GM18502 (cell line): Measurements from ENCODE around the gene CCN5.
"Not testable (repeated sequence)": the region's sequence is repeated elsewhere in the genome, so short reads cannot be mapped to it uniquely, and the experiment has no call there.

Source experiments
- ATAC-seq: cut with Tn5 transposase; IDR thresholded peaks from one replicate; pipeline ENCODE4 v1.9.1; 2021; ENCODE audit warnings: mild to moderate bottlenecking; ENCODE audit not compliant: unreplicated experiment, poor library complexity

CCN5 gene, protein sequence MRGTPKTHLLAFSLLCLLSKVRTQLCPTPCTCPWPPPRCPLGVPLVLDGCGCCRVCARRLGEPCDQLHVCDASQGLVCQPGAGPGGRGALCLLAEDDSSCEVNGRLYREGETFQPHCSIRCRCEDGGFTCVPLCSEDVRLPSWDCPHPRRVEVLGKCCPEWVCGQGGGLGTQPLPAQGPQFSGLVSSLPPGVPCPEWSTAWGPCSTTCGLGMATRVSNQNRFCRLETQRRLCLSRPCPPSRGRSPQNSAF

DNA sequence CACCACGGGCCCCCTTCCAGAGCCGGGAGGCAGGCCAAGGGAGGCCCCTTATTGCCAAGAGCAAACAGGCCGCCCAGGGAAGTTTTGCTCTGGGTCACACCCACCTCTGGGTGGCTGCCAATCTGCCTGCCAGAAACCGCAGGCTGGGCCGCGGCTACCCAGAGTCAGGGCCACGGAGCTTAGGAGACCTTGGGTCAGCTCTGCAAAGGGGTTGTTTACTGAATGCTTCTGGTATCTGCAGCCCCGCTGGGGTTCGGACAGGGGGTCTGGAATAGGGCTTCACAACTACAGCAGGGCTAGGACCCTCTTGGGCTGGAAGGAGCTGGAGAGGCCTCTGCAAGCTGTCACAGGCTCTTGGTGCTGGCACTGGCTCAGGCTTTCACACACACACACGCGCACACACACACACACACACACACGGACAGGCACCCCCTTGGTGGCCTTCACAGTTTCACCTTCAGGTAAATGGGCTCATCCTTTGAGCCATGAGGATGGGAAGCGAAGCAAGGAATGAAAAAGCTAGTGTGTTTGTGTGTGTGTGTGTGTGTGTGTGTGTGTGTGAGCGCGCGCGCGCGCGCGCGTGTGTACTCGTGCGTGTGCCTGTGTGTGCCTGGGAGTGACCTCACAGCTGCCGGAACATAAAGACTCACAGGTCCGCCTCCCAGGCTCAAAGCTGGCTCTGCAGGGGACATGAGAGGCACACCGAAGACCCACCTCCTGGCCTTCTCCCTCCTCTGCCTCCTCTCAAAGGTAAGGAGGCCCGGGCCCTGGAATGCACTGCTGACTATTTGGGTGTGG, at the start of gene CCN5:
CCN5 (plus strand) TSS at position 669 of the 798 bp plus-strand sequence; CDS start at position 691, 22 bp downstream.
- no peak for ATAC-seq

DNA sequence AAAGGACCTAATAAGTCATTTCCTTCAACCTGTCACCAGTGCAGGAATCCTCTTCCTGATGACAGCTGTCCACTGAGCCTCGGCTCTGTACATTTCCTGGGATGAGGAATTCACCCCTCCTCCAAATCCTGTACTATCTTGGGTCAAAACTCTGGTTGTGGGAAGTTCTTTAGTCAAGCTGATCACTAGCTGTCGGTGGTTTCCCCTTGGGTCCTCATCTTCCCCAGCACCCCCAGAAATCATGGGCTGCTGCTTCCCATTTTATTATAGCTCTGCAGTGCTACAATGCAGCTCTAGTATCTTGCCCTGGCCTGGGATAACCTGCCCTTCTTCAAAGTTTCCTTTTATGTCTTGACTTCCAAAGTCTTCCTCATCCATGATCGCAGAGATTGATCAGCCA, 49.1 kb upstream of the CCN5 start:
- ATAC-seq = no peak

DNA sequence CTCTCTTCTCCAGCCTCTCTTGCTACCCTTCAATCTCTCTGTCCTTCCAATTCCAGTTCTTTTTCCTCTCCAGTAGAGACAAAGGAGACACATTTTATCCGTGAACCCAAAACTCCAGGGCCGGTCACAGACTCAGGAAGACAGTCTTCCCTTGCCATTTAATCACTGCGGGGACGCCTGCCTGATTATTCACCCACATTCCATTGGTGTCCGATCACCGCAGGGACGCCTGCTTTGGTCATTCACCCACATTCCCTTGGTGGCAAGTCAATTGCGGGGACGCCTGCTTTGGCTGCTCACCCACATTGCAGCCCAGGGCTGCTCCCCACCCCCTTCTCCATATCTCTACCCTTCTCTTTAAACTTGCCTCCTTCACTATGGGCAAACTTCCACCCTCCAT, 44.3 kb upstream of the CCN5 start:
- ATAC-seq = not testable (repeated sequence)

DNA sequence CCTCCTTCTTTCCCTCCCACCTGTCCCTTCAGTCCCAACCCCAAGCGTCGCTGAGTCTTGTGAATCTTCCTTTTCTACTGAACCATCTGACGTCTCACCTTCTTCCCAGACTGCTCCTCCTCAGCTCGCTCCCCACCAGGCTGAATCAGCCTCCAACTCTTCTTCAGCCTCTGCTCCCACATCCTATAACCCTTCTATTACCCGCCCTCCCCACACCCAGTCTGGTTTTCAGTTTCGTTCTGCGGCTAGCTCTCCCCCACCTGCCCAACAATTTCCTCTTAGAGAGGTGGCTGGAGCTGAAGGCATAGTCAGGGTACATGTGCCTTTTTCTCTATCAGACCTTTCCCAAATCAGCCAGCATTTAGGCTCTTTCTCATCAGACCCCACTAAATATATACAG, 43.6 kb upstream of the CCN5 start:
- ATAC-seq = not testable (repeated sequence)

DNA sequence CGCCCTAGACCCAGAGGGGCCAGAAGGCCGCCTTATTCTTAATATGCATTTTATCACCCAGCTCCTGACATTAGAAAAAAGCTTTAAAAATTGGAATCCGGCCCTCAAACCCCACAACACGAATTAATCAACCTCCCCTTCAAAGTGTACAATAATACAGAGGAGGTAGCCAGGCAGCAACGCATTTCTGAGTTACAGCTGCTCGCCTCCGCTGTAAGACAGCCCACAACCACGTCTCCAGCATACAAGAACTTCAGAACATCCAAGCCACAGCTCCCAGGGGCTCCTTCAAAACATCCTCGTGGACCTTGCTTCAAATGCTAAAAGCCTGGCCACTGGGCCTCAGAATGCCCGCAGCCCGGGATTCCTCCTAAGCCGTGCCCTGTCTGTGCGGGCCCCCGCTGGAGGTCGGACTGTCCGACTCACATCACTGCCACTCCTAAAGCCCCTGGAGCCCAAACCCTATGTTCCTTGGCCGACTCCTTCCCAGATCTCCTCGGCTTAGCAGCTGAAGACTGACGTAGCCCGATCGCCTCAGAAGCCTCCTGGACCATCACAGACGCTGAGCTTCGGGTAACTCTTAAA, 42.8 kb upstream of the CCN5 start:
- not testable (repeated sequence) for ATAC-seq

DNA sequence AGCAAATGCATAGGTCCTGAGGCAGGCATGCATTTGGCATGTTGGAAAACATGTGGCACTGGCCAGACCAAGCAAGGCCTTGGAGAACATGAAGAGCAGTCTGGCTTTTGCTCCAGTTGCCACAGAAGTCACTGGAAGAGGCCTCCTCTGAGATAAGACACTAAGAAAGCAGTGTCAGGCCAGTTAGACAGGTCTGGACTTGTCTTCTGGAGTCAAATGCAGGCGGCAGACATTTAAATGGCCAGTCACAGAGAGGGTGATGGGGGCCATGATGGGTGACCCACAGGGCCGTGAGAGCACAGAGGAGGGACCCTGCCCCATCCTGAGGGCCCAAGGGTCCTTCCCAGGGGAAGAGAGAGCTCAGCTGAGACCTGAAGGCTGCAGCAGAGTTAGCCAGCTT, 36.9 kb upstream of the CCN5 start:
- no peak for ATAC-seq

DNA sequence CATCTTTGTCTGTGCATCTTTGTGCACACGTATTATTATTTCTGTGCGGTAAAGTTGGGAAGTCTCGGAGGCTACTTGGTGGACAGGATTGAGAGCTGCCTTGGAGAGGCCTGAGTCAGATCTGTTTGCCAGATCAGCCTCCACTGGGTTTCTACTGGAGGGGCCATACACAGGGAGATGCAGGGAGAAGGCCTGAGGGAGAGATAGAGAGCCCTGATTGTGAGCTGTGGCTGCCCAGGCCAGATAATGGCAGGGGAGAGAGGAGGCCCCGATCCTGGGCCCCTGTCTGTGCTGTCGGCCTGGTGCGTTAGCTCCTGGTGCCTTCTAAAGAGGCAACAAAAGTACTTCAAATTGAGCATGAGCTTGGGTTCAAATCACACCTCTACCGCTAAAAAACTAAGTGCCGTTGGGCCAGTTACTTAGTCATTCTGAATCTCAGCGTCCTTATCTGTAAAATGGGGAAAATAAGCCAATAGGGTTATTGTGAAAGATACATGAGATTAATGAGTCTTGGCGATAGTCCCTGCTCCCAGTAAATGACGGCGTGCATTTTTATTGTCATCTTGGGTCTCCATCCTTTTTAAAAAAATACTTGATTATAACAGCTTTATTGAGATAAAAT, 36.1 kb upstream of the CCN5 start:
- ATAC-seq = no peak

DNA sequence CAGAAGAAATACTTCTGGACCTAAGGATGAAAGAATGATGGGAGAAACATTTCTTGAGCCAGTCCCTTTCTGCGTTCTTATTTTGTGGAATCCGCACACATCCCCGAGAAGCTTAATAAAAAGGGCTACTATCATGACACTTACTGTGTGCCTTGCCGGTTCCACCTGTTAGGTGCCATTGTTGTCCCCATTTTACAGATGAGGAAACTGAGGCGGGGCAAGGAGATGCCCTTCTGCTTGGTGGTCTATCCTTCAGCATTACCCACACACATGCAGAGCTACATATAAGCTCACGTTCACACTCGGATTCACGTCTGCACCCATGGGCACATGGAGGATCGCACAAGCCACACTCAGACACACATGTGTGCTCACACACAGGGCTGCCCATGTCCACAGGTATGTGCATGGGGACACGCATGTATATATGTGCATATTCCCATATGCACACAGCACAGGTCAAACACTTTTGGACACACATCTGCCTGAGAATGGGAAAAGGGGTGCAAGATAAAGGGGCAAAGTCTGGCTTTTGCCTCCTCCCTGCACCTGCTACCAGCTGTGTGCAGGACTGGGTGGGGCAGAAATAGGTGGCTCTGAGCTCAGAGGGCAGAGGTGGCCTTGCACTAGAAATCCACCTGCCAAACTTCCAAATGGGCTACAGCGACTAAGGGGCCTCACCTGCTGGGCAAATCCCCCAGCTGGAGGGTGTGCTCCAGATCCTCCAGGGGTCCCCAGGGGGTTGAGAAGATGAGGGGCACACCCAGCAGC, 33.2 kb upstream of the CCN5 start:
- no peak for ATAC-seq

DNA sequence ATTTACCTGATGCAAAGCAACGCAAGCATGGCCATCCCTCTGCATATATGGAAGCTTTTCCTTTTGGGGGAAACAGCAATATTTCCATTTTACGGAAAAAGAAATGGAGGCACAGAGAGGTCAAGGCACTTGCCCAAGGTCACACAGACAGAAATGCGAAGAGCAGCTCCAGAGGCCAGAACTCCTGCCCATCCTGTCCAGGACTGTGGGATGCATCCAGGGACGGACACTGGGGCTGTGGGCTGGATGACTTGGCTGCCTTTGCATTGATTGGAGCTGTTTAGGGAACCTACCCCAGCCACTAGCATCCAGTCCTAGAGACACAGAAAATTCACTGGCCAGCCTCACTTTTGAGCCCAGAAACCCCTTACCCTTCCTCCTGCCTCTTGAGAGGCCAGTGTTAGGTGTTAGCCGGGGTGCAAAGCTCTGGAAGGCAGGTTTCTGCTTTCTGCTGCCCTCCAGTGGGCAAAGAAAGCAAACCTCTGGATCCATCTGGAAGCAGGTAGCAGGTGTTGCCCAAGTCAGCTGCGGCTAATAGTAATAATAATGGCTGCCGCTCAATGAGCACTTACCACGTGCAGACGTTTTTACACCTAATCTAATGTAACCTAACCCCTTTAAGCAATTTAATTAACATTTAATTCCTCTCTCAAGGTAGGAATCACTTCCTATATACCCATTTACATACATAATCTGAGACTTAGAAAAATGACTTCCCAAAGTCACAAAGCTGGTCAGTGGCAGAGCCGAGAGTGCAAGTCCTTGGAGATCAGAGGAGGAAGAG, 31.7 kb upstream of the CCN5 start:
- no peak for ATAC-seq

DNA sequence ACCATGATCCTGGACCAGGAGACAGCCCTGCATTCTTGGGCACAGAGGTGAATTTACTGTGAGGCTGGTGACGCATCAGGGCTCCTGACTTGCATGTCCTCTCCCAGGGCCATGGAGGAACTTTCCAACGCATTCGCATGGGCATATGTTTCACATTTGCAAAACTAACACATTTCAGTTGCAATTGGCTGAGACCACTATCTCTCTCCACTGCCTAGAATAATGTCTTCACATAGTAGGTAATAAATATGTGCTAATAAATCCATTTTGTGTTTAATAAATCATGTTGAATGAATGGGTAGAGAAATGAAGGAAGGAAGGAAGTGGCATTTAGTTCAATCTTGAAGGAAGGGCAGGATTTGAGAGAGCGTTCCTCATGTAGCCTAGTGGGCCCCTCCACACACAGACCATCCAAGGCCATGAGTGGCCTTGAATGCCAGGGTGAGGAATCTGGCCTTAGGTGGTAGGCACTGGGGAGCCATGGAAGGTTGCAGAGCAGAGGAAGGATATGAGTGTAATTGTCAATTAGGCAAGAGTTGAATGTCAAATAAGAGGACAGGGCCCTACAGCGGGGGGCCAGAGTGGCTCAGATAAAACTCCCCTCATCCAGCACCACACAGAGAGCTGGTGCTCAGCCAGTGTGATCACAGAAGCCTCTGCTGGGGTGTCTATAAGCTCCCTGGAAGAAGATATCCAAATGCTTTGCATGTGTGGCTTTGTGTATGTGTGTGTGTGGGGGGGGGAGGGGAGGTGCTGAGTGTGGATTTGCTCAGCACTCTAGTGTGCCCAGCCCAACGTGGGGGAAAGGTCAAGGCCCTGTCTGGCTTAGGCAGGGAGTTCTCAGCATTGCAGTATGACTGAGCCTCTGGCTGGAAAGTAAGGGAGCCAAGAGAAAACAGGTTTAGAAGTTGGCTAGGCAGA, 30.9 kb upstream of the CCN5 start:
- no peak for ATAC-seq

DNA sequence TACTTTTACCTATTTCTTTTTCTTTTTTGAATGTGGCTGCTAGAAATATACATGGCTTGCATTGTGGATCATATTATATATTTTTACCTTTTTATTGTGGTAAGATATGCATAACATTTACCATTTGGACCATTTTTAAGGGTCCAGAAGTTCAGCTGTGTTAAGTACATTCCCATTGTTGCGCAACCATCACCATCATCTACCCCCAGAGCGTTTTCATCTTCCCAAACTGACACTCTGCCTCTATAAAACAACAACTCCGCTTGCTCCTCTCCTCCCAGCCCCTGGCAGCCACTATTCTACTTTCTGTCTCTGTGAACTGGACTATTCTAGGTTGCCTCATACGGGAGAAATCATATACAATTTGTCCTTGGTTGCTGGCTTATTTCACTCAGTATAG, 28.2 kb upstream of the CCN5 start:
- ATAC-seq = no peak

DNA sequence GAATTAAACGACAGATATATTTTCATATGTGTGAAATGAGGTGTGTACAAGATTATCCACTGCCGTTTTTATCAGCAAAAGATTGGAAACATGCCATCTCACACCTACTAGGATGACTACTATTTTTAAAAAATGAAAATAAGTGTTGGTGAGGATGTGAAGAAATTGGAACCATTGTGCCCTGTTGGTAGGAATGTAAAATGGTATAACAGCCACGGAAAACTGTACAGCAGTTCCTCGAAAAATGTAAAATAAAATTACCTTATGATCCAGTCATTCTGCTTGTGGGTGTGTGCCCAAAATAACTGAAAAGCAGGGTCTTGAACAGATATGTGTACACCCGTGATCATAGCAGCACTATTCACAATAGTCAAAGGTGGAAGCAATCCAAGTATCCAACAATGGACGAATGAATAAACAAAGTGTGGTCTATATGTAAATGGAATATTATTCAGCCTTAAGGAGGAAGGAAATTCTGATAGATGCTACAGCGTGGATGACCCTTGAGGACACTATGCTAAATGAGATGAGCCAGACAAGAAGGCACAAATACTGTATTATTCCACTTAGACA, 27.0 kb upstream of the CCN5 start:
- no peak for ATAC-seq

DNA sequence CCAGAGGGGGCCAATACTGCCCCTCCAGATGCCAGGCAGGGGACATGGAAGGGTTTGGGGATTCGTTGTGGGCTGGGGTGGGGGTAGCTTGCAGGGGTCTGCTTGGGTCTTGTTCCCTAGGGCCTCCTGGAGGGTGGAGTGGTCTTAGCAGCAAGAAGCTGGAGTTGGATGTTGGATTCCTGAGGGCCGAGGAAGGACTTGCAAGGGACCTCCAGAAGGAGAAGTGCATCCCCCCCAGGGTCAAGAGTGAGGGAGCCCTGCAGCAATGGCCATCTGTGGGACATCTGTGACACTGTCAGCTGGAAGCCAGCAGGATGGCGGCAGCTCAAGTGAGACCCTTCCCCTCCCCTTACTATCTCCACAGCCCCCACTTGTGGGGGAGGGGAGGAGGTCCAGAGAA, 25.4 kb upstream of the CCN5 start:
- no peak for ATAC-seq

DNA sequence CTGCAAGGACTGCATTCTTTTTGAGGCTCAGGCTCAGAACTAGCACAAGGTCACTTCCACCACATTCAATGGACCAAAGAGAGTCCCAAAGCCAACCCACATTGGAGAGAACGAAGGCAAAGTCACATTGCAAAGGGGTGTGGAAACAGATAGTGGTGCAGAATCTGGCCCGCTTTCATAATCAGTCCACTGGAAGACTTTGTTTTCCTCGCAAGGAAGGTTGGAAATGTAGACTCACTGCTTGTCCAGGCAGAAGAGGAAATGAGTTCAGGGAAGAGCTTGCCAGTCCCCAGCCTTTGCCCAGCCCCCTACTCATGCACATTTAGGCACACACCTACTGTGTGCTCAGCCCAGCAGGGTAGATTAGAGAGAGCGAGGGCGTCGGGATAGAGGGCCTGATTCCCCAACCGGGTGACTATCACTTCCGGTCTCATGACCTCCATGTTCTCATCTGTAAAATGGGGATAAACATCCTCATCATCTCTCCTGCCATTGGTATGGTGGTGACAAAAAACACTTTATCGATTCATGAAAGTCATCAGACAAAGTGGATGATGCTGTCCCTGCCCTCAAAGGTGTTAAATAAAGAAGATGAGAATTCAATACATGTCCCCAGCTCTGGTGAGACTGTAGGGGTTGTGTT, 24.3 kb upstream of the CCN5 start:
- ATAC-seq = no peak

DNA sequence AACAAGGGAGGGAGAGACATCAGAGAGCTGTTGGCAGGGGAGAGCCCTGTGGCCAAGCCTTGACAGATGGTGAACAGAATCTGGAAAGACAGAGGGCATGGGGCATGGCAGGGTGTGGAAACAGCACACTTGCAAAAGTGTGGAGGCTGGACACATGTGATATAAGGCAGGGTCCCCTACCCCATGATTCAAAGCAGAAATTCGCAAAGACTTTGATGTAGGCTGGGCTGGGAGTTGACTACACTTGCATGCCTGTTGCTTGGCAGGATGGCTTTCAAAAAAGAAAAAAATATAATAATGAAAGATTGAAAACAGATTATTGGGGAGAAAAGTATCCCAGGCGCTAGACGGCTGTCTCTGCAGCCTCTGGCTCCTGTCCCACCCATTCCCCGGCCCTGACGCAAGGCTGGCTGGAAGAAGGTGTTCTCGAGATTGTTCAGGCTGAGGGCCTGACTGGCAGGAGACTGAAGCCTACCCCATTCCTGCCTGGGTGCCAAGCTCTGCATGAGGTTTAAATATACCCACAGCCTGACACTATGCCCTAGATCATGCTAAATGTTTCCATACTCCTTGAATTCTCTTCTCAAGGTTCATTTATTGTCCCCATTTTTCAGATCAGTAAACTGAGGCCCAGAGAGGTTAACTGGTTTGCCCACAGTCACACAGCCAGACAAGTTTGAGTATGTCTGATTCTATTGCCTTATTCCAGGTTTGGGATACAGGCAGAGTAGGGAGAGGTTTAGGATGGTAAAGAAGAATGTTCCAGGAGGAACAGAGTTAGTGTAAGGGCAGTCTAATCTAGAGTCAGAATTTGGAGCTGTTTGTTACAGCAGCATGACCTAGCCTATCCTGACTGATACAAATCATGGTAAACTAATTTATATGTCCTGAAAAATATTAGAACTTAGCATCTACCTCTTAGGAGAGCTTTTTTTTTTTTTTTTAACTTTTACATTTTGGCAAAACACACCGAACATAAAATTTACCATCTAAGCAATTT, 23.4 kb upstream of the CCN5 start:
- ATAC-seq = no peak

DNA sequence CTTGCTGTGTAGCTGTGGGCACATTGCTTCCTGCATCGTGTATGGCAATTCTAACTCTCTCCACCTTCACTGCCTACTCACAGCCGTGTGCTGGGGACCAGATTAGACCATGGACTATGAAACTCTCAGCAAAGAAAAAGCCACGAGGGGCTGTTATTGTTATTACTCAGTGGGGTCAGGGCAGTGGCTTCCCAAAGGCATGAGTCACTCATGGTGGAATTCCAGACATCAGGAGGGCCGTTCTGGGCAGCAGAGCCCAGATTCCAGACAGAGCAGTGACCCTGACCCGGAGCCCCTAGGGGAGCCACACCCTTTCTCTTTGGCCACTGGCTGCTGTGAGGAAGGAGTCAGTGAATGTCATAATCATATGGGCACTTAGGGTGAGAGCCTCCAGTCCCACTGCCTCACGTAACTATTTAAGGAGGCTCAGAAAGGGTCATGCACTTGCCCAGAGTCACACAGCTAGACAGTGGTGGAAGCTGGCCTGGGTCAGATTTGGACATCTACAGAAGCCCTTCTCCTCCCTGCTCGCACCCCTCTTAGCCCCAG, 22.2 kb upstream of the CCN5 start:
- no peak for ATAC-seq
